Fibroblast of skin of abdomen (primary cell): Measurements from ENCODE around the gene SEMA4D.

ENCODE experiments used
- DNase-seq: peaks from one replicate; pipeline ENCODE4 v3.0.0-alpha.2; 2013

Gene SEMA4D

GRCh38 chr9:89498852-89499480 lies 1.1 kb upstream of the SEMA4D start:
- no peak for DNase-seq

- no peak for DNase-seq
Observed at GRCh38 chr9:89497257-89497963, 503 bp downstream of the SEMA4D start.

DNA sequence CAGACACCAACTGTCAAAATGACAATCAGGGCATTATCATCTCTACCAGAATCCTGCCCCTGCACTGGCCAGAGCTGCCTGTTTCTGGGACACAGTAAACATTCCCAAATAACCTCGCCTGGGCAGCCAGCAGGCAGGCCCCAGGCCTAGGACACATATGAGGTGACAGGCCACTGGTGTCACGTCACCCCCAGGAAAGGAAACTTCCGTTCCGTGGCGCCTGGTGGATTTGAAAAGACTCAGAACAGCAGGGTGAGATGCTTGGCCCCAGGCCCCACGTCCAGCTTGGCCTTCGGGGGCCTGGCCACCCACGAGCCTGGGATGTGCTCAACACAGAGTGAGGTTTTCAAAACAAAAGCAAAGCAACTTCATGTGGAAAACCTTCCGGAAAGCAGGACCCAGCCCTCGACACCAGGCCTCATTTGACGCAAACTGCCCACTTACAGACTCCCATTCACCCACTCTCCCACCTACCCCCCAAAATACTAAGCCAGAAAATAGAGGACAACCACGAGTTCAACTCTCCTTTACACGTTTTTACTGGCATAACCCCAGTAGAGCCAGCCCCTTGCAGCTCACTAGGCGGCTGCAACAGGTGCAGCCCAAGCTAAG lies 1.2 kb downstream of the SEMA4D start:
- DNase-seq, result no peak

GRCh38 chr9:89495824-89496560 lies 1.9 kb downstream of the SEMA4D start:
- no peak for DNase-seq

GRCh38 chr9:89494199-89494598 lies 3.7 kb downstream of the SEMA4D start:
- DNase-seq, result no peak

DNA sequence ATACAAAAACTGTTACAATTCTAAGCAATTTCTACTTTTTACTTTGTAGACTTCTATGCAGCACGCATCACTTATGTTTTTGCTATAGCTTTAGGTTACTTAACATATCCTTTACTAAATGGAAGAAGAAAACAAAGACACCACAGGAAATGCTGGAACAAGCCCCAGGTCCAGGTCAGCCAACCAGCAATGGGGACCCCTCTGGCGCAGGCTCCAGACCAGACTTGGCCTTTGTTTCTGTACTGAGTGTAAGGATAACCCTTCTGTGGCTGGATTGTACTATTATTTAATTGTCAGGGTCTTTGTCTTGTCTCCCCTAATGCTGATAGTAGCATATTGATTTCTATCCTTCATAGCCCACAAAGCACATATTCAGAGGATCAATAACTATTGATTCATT lies 4.2 kb downstream of the SEMA4D start:
- DNase-seq, result no peak

- no peak for DNase-seq
Observed at GRCh38 chr9:89493181-89493580, 4.7 kb downstream of the SEMA4D start.

GRCh38 chr9:89492586-89492985 lies 5.3 kb downstream of the SEMA4D start:
- DNase-seq, result no peak

DNA sequence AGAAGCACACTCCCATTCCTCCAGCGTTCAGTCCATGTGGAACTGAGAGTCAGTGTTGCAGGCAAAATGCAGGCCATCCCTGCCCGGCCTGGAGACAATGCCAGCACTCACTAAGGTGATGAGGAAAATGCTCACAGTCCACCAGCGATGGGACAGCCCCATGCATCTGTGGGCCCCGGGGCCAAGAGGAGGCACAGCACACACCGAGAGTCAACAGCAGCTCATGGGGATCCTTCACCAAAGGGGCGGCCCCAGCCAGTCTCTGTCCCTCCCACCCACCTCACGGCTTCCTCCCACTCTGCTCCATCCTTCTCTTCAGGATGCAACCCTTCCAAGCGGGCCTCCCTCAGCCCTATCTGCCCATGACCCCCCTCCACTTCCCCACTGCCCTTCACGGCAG lies 6.2 kb downstream of the SEMA4D start:
- DNase-seq, result no peak

- no peak for DNase-seq
Observed at GRCh38 chr9:89489548-89490530, 8.1 kb downstream of the SEMA4D start.

GRCh38 chr9:89488936-89489335 lies 9.0 kb downstream of the SEMA4D start:
- no peak for DNase-seq

GRCh38 chr9:89488131-89488530 lies 9.8 kb downstream of the SEMA4D start:
- DNase-seq, result no peak

GRCh38 chr9:89486681-89487080 lies 11.2 kb downstream of the SEMA4D start:
- DNase-seq, result no peak

DNA sequence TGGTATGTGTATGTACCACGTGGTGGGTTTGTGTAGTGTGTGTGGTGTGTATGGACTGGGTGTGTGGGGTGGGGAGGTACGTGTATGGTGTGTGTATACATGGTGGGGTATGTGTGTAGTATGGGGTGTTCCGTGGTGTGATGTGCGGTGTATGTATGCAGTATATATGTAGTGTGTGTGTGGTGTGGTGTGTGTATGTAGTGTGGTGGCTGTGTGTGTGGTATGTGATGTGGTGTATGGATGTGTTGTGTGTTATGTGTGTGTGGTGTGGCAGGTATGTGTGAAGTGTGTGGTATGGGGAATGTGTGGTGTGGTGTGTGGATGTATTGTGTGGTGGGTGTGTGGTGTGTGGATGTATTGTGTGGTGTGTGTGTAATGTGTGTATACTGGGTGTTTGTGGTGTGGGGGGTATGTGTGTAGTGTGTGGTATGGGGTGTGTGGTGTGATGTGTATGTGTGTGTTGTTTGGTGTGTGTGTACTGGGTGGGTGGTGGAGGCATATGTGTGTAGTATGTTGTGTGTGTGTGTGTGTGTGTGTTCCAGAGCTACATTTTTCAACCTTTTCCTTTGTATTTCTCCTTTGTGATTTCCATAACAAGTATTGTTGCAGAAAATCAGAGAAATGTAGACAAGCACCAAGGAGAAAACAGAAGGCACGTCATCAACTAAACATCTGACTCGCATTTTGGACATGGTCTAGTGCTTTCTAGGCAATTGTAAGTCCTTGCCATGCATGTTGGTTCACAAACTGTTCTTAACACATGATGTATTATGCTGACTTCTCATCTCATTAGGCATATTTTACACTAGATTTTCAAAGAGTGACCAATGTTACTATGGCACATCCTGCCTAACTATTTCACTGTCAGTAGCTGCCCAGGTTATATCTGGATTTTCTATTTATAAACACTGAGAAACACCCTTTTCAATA lies 13.2 kb downstream of the SEMA4D start:
- no peak for DNase-seq

DNA sequence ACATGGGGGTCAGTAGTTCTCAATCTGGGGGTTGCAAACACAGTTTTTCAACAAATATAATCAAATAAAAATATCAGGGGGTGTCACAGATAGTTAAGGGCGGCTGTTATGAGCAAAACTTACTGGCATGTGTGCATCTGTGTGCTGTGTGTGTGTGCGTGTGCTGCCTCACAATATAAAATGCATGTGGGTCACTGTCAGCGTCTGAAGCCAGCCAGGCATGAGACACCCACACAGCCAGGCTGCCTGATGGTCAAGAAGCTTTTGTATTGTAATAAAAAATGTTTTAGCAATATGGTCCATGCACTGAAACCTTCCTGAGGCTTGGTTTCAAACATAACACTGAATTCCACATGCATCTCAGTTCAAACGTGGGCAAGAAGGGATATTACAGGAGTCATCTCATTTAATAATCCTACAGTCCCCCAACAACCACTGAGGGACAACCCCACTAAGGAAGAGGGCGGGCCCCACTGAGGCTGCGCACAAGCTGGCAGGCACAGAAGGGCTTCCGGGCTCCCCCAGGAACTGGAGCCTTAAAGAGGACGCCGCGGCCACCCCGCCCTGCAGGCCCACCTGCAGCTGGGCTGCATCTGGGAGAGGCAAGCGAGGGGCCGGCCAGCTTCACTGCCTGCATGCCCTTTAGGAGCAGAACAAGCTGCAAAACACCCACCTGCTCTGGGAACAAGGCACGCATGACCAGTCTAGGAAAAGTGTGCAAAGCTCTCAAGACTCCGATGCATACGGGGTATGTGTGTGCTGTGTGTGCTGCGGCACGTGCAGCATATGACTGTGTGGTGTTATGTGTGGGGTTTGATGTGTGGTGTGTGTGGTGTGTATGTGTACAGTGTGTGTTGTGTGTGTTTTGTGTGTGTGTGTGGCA lies 14.1 kb downstream of the SEMA4D start:
- DNase-seq, result no peak

GRCh38 chr9:89482901-89483361 lies 15.0 kb downstream of the SEMA4D start:
- DNase-seq, result no peak

GRCh38 chr9:89482056-89482851 lies 15.7 kb downstream of the SEMA4D start:
- no peak for DNase-seq

- DNase-seq, result no peak
Observed at GRCh38 chr9:89481538-89481915, 16.4 kb downstream of the SEMA4D start.
